Fibroblast of pulmonary artery (primary cell): ENCODE results near the gene CKMT2.

ENCODE experiments used
- DNase-seq: peaks from one replicate; pipeline ENCODE4 v3.0.0-alpha.2; 2010; ENCODE audit warnings: low read depth
- H3K4me3 ChIP-seq: replicated peaks from 2 replicates; pipeline ENCODE4 v1.5.1; 2011; ENCODE audit warnings: low read depth, mild to moderate bottlenecking, control low read depth, low read length, moderate library complexity
- CTCF ChIP-seq: IDR thresholded peaks from 2 replicates; pipeline ENCODE4 v1.5.1; 2011; ENCODE audit warnings: mild to moderate bottlenecking, control low read depth, low read length, inconsistent platforms; ENCODE audit errors: missing control alignments

CKMT2 gene

GRCh38 chr5:81214848-81215247, 18.3 kb upstream of the CKMT2 start:
- no peak for TF ChIP-seq CTCF

DNA sequence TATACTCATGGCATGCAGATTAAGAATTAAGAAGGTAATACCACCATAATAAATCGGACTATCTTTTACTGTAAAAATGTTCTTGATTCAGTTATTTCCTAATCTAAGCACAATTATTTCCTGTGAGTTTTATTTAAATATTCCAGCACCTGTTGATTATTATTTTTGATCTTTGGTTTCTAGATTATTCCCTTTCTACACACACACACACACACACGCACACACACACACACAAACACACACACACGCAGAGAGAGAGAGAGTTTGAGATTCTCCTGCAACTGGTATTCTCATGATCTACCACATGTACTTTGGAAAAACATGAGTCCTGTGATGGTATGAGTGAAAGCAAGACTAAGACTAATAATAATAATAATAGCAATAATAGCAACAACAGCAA, 17.0 kb upstream of the CKMT2 start:
- H3K4me3 ChIP-seq: no peak overlapping the region
- no peak for TF ChIP-seq CTCF
- no peak for DNase-seq

More at GRCh38 chr5:81214848-81215247, 18.3 kb upstream of the CKMT2 start:
- H3K4me3 ChIP-seq: no peak overlapping the region
- no peak for DNase-seq

DNA sequence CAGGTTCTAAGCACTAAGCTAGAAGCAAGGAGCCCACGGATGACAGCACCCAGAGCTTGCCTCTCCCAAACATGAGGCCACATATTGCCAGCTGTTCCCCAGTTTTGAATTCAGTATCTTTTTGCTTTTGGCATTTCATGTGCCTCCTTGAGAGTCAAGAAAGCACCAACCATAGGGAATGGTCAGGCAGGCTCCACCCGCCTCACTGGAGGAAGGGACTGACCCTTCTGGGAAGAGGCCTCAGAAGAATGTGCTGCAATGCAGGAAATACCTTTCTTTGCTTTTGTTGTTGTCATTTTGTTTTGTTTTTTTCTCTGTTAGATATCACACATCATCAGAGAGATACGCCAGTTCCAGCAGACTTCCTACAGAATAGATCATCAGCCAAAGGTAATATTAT, 13.7 kb upstream of the CKMT2 start:
- no peak for TF ChIP-seq CTCF
- peak; percentile 30 for DNase-seq
- no peak overlapping the region for H3K4me3 ChIP-seq

DNA sequence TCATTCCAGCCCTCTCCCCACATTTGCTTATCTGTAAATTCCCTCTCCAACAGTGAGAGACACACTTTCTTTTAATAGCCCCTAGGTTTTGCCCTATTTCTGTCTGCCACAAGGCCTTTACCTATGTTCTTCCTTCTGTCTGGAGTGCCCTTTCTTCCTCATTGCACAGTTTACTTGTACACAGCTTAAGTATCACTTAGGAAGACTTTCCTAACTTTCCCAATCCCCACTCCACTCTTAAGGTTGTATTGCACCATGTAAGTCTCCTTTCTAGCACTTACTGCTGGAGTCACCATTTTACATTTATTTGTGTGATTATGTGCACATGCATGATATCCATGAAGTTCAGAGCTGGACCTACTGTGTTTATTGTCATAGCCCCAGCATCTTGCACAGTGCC, 10.8 kb upstream of the CKMT2 start:
- no peak for TF ChIP-seq CTCF
- no peak overlapping the region for H3K4me3 ChIP-seq
- DNase-seq: no peak

DNA sequence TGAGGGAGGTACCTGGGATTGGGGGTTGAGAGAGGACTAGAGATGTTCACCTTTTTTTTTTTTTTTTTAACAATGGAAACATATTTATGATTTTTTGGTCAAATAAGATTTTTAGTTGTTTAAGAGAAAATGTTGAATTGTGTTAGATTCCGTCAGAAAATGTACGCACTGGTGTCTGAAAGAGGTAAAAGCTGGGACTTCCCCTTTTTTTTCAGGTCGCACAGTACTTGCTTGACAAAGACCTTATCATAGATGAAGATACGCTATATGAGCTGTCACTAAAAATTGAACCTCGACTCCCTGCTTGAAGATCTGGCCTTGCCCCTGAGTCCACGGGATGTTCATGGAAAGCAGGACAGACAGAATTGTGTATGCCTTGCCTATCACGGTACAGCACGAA, 7.7 kb upstream of the CKMT2 start:
- H3K4me3 ChIP-seq: no peak overlapping the region
- TF ChIP-seq CTCF: no peak
- no peak for DNase-seq

DNA sequence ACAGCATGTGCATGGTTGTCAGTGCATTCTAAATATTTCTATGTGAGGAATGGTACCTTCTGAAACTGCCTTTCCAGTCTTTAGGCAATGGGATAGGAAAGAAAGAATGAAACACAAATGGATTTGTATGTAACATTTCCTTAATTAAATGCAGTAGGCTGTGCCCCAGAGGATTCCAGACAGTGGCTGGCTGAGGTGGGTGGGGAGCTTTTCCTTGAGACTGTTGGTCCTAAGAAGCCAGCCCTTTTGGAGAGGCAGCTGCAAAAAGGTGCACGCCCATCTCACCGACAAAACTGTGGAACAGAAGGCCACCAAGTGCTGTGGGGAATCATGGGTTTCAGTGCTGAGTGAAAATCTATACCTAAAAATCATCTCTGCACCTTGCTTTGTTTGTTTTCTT, 6.8 kb upstream of the CKMT2 start:
- no peak for TF ChIP-seq CTCF
- DNase-seq: no peak
- no peak overlapping the region for H3K4me3 ChIP-seq

- no peak for DNase-seq
- TF ChIP-seq CTCF: no peak
- no peak overlapping the region for H3K4me3 ChIP-seq
Observed at GRCh38 chr5:81226949-81227348, 6.2 kb upstream of the CKMT2 start.
